ENCODE results near the gene TP53TG5. TPM values are rescaled to one million over a fixed set of nuclear protein-coding genes. Genes with fewer than 3 reads are reported as not detected.

Gene TP53TG5
- total RNA-seq, 1 donor from 2014 or later = not detected

GRCh38 chr20:45325371-45325770, 52.8 kb downstream of the TP53TG5 start:
- intact Hi-C loops (cut with DNase I) = no loop called here
- ATAC-seq = no peak

GRCh38 chr20:45323731-45324130, 54.4 kb downstream of the TP53TG5 start:
- ATAC-seq = peak; percentile 7
- Histone ChIP-seq H3K36me3 (peaks cover 37% of the 10 kb centered on the region), H3K9me3 (no peaks in the 10 kb centered on the region), H3K27me3 (no peaks in the 10 kb centered on the region), H3K27ac (no peak overlapping the region), H3K4me3 (no peak overlapping the region), H3K4me1 (no peaks in the 10 kb centered on the region)
- intact Hi-C loops (cut with DNase I) = loop anchor here (5.0 kb wide), 1 partner anchor 114 kb away; no protein-coding TSS in a partner anchor
- no peak for DNase-seq
- no peak for TF ChIP-seq CTCF (IDR thresholded peaks at IDR 0.05)

More at GRCh38 chr20:45325371-45325770, 52.8 kb downstream of the TP53TG5 start:
- H3K27me3 ChIP-seq = no peaks in the 10 kb centered on the region
- peaks cover 54% of the 10 kb centered on the region for H3K36me3 ChIP-seq
- H3K4me3 ChIP-seq = no peak overlapping the region
- DNase-seq = no peak
- H3K4me1 ChIP-seq = no peaks in the 10 kb centered on the region
- no peaks in the 10 kb centered on the region for H3K9me3 ChIP-seq
- no peak for TF ChIP-seq CTCF (IDR thresholded peaks at IDR 0.05)
- H3K27ac ChIP-seq = no peak overlapping the region

- Histone ChIP-seq H3K9me3 (no peaks in the 10 kb centered on the region), H3K4me3 (no peak overlapping the region), H3K36me3 (peaks cover 30% of the 10 kb centered on the region), H3K4me1 (no peaks in the 10 kb centered on the region), H3K27ac (no peak overlapping the region), H3K27me3 (no peaks in the 10 kb centered on the region)
- peak; percentile 32 for TF ChIP-seq CTCF (IDR thresholded peaks at IDR 0.05)
- DNase-seq (peak; percentile 73), ATAC-seq (peak; percentile 83)
- intact Hi-C loops (cut with DNase I) = loop anchor here (5.0 kb wide), 1 partner anchor 114 kb away; no protein-coding TSS in a partner anchor
Observed at GRCh38 chr20:45322952-45323383, 55.2 kb downstream of the TP53TG5 start.

Small RNA genes within 50 kb of the gene (microRNA-seq; reads per million reads assigned to microRNA genes)
- not detected for gene MIR6812 (ENCODE audit: borderline microRNAs expressed)

Other genes with a start within 250 kb of the TP53TG5 start
- 4.1 TPM for gene PI3, start 203.4 kb downstream of the TP53TG5 start, total RNA-seq
- not detected for gene SEMG1, start 171.3 kb downstream of the TP53TG5 start, total RNA-seq
- not detected for gene SEMG2, start 157.0 kb downstream of the TP53TG5 start, total RNA-seq
- gene SLPI, start 123.8 kb downstream of the TP53TG5 start, total RNA-seq = 966 TPM
- gene RBPJL, start 71.5 kb downstream of the TP53TG5 start, total RNA-seq = not detected
- gene MATN4, start 70.0 kb downstream of the TP53TG5 start, total RNA-seq = 0.29 TPM
- 345 TPM for gene SDC4, start 29.9 kb downstream of the TP53TG5 start, total RNA-seq
- gene SYS1, start 15.2 kb downstream of the TP53TG5 start, total RNA-seq = 46.5 TPM
- 66.2 TPM for gene DBNDD2, start 30.0 kb upstream of the TP53TG5 start, total RNA-seq
- 66.3 TPM for gene PIGT, start 37.8 kb upstream of the TP53TG5 start, total RNA-seq
- 113 TPM for gene WFDC2, start 91.4 kb upstream of the TP53TG5 start, total RNA-seq
- not detected for gene SPINT3, start 137.3 kb upstream of the TP53TG5 start, total RNA-seq
- gene WFDC6, start 161.2 kb upstream of the TP53TG5 start, total RNA-seq = not detected
- gene EPPIN, start 169.1 kb upstream of the TP53TG5 start, total RNA-seq = not detected
- gene WFDC8, start 201.0 kb upstream of the TP53TG5 start, total RNA-seq = not detected